GM12878 (cell line): ENCODE measurements around the gene TLL1.

Source experiments
- CHD4 ChIP-seq: fragments of 200-600 bp; sonication (generic); IDR thresholded peaks from 2 replicates; pipeline ENCODE4 v1.6.1; 2016; ENCODE audit warnings: mild to moderate bottlenecking
- EP300 ChIP-seq, 2 experiments: fragments of 150-350 bp in 1 of 2; IDR thresholded peaks; 2 replicates each; pipeline ENCODE4 v1.6.1; 2011 to 2012; ENCODE audit warnings: low read depth in 2 of 2, low read length in 2 of 2, borderline replicate concordance in 1 of 2, improper control_type of control experiment in 1 of 2, inconsistent platforms in 1 of 2; ENCODE audit not compliant: control insufficient read depth in 1 of 2
- ESRRA ChIP-seq: IDR thresholded peaks from 2 replicates; pipeline ENCODE4 v1.6.1; 2012; ENCODE audit warnings: mild to moderate bottlenecking, low read length, improper control_type of control experiment
- EZH2 ChIP-seq: IDR thresholded peaks from 2 replicates; pipeline ENCODE4 v1.6.1; 2012; ENCODE audit warnings: low read depth, mild to moderate bottlenecking, control low read depth, inconsistent platforms, low read length, borderline replicate concordance; ENCODE audit not compliant: control insufficient read depth
- POLR2A ChIP-seq: IDR thresholded peaks from 2 replicates; pipeline ENCODE4 v1.6.1; 2011; ENCODE audit warnings: low read depth, mild to moderate bottlenecking, low read length
- RAD51 ChIP-seq: fragments of 450-650 bp; IDR thresholded peaks from 2 replicates; pipeline ENCODE4 v1.6.1; 2016; ENCODE audit warnings: moderate library complexity, mild to moderate bottlenecking, inconsistent platforms
- RUNX3 ChIP-seq: IDR thresholded peaks from 2 replicates; pipeline ENCODE4 v1.6.1; 2012; ENCODE audit warnings: low read length, inconsistent platforms
- SREBF2 ChIP-seq: IDR thresholded peaks from 2 replicates; pipeline ENCODE4 v1.6.1; 2012; ENCODE audit warnings: mild to moderate bottlenecking, low read length
- ZNF274 ChIP-seq: IDR thresholded peaks from one replicate; pipeline ENCODE4 v1.8.0; 2011; ENCODE audit not compliant: insufficient read length, insufficient read depth
- ZSCAN29 ChIP-seq: fragments of 450-650 bp; IDR thresholded peaks from 2 replicates; pipeline ENCODE4 v1.6.1; 2017; ENCODE audit warnings: mild to moderate bottlenecking, moderate library complexity
- TF ChIP-seq, protein P1 (sequence below), 3 experiments: IDR thresholded peaks in 2 of 3; conservative IDR thresholded peaks in 1 of 3; 2 replicates each; pipeline ENCODE4 v1.5.1; 2011; ENCODE audit warnings: low read depth in 3 of 3, low read length in 3 of 3, mild to moderate bottlenecking in 3 of 3, control low read depth in 2 of 3, moderate library complexity in 2 of 3, inconsistent platforms in 1 of 3, mixed read lengths in 1 of 3; ENCODE audit not compliant: control insufficient read depth in 2 of 3, insufficient read depth in 1 of 3; ENCODE audit errors: extremely low read depth in 1 of 3
- TF ChIP-seq, protein P2 (sequence below): fragments of 450-650 bp; IDR thresholded peaks from 2 replicates; pipeline ENCODE4 v1.6.1; 2014; ENCODE audit warnings: mild to moderate bottlenecking

DNA sequence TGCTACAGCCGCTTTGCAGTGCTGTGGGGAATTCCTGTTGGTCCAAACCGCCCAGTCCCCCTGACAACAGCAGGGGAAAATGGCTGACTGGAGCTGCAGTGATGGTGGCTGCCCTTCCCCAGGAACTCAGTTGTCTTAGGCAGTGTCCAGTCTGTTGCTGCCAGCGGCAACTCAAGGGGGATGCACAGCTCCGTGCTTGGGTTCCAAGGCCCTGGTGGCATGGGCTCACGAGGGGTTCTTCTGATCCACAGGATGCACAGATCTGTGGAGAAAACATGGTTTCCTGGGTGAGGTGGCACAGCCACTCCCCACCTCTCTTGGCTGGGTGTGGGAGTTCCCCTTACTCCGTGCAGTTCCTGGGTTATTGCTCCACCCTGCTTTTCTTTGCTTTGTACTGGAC, 261.2 kb downstream of the TLL1 start:
- TF ChIP-seq ZSCAN29 (no peak), EP300 (IDR thresholded peaks at IDR 0.05; ENCODE audit: borderline replicate concordance in 1 of 2, control insufficient read depth in 1 of 2, low read depth in 2 of 2, low read length in 2 of 2) (no peak), RUNX3 (no peak), SREBF2 (no peak), POLR2A (no peak), RAD51 (no peak), EZH2 (no peak), ZNF274 (no peak), CHD4 (no peak), ESRRA (no peak)
- TF ChIP-seq, protein P1, sequence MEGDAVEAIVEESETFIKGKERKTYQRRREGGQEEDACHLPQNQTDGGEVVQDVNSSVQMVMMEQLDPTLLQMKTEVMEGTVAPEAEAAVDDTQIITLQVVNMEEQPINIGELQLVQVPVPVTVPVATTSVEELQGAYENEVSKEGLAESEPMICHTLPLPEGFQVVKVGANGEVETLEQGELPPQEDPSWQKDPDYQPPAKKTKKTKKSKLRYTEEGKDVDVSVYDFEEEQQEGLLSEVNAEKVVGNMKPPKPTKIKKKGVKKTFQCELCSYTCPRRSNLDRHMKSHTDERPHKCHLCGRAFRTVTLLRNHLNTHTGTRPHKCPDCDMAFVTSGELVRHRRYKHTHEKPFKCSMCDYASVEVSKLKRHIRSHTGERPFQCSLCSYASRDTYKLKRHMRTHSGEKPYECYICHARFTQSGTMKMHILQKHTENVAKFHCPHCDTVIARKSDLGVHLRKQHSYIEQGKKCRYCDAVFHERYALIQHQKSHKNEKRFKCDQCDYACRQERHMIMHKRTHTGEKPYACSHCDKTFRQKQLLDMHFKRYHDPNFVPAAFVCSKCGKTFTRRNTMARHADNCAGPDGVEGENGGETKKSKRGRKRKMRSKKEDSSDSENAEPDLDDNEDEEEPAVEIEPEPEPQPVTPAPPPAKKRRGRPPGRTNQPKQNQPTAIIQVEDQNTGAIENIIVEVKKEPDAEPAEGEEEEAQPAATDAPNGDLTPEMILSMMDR (IDR thresholded peaks at IDR 0.05 in 2 of 3, conservative IDR thresholded peaks at IDR 0.05 in 1 of 3; ENCODE audit: control insufficient read depth in 2 of 3, extremely low read depth in 1 of 3, insufficient read depth in 1 of 3, low read depth in 3 of 3, low read length in 3 of 3), result no peak
- TF ChIP-seq, protein P2, sequence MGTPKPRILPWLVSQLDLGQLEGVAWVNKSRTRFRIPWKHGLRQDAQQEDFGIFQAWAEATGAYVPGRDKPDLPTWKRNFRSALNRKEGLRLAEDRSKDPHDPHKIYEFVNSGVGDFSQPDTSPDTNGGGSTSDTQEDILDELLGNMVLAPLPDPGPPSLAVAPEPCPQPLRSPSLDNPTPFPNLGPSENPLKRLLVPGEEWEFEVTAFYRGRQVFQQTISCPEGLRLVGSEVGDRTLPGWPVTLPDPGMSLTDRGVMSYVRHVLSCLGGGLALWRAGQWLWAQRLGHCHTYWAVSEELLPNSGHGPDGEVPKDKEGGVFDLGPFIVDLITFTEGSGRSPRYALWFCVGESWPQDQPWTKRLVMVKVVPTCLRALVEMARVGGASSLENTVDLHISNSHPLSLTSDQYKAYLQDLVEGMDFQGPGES, result no peak
